Measurements from ENCODE around the gene ADAM11.

DNA sequence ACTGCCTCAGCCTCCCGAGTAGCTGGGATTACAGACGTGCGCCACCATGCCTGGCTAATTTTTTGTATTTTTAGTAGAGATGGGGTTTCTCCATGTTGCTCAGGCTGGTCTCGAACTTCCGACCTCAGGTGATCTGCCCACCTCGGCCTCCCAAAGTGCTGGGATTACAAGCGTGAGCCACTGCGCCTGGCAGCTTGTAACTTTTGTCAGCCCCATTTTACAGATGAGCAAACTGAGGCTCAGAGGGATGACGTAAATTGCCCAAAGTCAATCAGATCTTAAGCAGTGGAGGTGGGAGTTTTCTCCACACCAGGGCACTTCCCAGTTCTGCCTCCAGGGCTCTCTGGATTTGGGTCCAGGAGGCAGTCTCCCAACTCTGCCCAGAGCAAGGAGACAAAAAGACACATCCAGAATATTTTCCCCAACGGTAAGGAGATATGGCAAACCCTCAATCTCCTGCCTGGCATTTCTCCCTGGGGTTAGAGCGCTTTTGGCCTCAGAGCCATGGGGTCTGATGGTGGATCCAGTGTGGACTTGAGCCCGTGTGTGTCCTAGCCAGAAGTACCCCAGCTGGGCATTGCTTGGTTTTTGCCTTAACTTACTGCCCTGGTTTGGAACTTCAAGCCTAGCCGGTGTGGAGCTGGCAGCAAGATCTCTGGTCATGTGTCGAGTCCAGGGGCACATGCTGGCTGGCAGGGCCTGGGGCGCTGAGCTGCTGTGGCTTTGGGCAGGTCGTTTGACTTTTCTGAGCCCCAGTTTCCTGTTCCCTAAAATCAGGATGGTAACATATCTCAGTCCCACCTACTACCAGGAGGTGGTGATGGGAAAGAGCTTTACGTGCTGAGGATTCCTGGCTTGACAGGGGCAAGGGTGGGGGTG lies 3.4 kb downstream of the ADAM11 start:
- TF ChIP-seq, protein P1, sequence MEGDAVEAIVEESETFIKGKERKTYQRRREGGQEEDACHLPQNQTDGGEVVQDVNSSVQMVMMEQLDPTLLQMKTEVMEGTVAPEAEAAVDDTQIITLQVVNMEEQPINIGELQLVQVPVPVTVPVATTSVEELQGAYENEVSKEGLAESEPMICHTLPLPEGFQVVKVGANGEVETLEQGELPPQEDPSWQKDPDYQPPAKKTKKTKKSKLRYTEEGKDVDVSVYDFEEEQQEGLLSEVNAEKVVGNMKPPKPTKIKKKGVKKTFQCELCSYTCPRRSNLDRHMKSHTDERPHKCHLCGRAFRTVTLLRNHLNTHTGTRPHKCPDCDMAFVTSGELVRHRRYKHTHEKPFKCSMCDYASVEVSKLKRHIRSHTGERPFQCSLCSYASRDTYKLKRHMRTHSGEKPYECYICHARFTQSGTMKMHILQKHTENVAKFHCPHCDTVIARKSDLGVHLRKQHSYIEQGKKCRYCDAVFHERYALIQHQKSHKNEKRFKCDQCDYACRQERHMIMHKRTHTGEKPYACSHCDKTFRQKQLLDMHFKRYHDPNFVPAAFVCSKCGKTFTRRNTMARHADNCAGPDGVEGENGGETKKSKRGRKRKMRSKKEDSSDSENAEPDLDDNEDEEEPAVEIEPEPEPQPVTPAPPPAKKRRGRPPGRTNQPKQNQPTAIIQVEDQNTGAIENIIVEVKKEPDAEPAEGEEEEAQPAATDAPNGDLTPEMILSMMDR (IDR thresholded peaks at IDR 0.05), result no peak
- no peak for TF ChIP-seq POLR2A (IDR thresholded peaks at IDR 0.05)

Measured in Peyer's patch (tissue), 4 donors.